Activated T-helper 1 cell treated with anti-CD3 and anti-CD28 coated beads, Interleukin-12 subunit alpha, Interleukin-12 subunit beta, Interleukin-2, Interleukin-4 antibody, amounts not matched to agents 30 ng/mL and 10 ng/mL and 1 ng/mL, durations not matched to agents 14 hours and 24 hours and 36 hours (primary cell): Measurements from ENCODE around the gene TEKT2. TPM values are rescaled to one million over a fixed set of nuclear protein-coding genes. Genes with fewer than 3 reads are reported as not detected.

ENCODE experiments used
- DNase-seq: peaks from one replicate; pipeline ENCODE4 v3.0.0; 2021; ENCODE audit warnings: low spot score
- H3K27ac Mint-ChIP-seq: one replicate; pipeline ENCODE4 v1.8.0; 2021; ENCODE audit warnings: mild to moderate bottlenecking, mixed read lengths
- H3K27me3 Mint-ChIP-seq: one replicate; pipeline ENCODE4 v1.8.0; 2022; ENCODE audit warnings: mild to moderate bottlenecking, moderate library complexity, mixed read lengths; ENCODE audit not compliant: insufficient read depth
- H3K36me3 Mint-ChIP-seq: one replicate; pipeline ENCODE4 v1.8.0; 2021; ENCODE audit warnings: low read depth, mixed read lengths
- H3K4me1 Mint-ChIP-seq: one replicate; pipeline ENCODE4 v1.8.0; 2021; ENCODE audit warnings: low read depth, mixed read lengths
- H3K4me3 Mint-ChIP-seq: one replicate; pipeline ENCODE4 v1.8.0; 2021; ENCODE audit warnings: mild to moderate bottlenecking, moderate library complexity, mixed read lengths
- H3K9me3 Mint-ChIP-seq: one replicate; pipeline ENCODE4 v1.8.0; 2021; ENCODE audit warnings: mixed read lengths
- intact Hi-C: fragments of 100-400 bp; cut with micrococcal nuclease; formaldehyde crosslinking; loops from one replicate; pipeline ENCODE4 v1.15.1; 2024
- total RNA-seq: library from RNA; stranded (reverse); gene quantifications from 2 replicates; pipeline ENCODE4 v1.2.3, GENCODE V29; 2022

The TEKT2 gene
- total RNA-seq, 1 donor from 2014 or later, result 0.16 TPM

- intact Hi-C loops, result no loop called here
- no peaks in the 10 kb centered on the region for H3K36me3 Mint-ChIP-seq
- peaks cover 7% of the 10 kb centered on the region for H3K27me3 Mint-ChIP-seq
- DNase-seq, result no peak
- no peak overlapping the region for H3K27ac Mint-ChIP-seq
- no peaks in the 10 kb centered on the region for H3K9me3 Mint-ChIP-seq
- H3K4me1 Mint-ChIP-seq, result no peaks in the 10 kb centered on the region
- no peak overlapping the region for H3K4me3 Mint-ChIP-seq
These were observed 33.0 kb downstream of the TEKT2 start for GRCh38 chr1:36116901-36117300.

DNA sequence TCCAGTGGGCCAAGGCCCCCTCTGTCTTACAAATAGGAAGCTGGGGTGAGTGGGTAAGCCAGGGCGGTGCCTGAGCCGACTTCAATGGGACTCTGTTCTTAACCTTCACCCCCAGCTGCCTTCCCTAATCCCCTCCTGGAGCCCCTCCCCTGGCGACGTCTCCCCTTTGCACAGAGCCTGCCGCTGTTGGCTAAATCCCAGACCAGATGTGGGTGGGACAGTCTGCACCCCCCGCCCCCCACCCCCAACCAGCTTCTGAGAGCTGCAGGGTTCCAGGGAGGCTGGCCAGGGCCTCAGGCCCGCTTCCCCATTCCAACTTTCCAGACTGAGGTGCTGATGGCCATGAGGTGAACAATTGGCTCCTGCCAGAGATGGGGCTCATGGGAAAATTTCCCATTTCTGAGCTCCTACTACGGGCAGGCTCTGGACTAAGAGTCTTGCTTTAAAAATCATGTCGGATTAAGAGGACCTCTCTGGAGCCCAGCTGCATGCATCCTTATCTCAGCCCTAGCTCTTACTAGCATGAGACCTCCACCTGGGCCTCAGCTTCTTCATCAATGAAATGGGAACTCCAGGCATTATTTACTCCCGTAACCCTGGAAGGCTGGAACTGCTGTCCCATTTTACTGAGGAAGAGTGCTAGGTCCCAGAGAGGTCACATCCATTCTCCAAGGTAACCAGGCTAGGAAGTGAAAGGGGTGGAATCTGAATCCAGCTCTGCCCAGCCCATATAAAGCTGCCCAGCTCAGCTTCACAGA, 34.7 kb downstream of the TEKT2 start:
- H3K4me3 Mint-ChIP-seq, result no peak overlapping the region
- no peaks in the 10 kb centered on the region for H3K9me3 Mint-ChIP-seq
- intact Hi-C loops, result no loop called here
- H3K27me3 Mint-ChIP-seq, result peaks cover 12% of the 10 kb centered on the region
- no peak for DNase-seq
- no peaks in the 10 kb centered on the region for H3K36me3 Mint-ChIP-seq
- peaks cover 5% of the 10 kb centered on the region for H3K4me1 Mint-ChIP-seq
- H3K27ac Mint-ChIP-seq, result no peak overlapping the region

DNA sequence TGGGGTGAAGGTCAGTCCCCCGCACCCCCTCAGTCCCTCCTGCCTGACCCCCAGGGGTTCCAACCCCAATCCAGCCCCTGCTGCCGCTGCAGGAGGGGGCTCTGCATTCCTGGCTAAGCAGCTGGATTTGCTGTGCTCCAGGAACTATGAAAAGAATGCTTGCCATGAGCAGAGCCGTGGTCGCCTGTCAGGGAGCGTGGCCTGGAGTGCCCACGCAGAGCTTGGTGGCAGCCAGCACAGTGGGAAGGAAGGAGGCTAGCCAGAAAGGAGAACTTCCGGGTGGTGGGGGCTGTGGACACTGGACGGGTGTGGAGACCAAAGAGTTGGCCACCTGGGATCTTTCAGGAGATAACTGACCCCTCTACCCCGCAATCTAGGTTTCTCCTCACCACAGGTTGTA, 35.6 kb downstream of the TEKT2 start:
- no peak for DNase-seq
- Mint-ChIP-seq H3K27me3 (peaks cover 19% of the 10 kb centered on the region), H3K4me1 (peaks cover 6% of the 10 kb centered on the region), H3K9me3 (no peaks in the 10 kb centered on the region), H3K36me3 (no peaks in the 10 kb centered on the region), H3K27ac (no peak overlapping the region), H3K4me3 (no peak overlapping the region)
- intact Hi-C loops, result no loop called here

DNA sequence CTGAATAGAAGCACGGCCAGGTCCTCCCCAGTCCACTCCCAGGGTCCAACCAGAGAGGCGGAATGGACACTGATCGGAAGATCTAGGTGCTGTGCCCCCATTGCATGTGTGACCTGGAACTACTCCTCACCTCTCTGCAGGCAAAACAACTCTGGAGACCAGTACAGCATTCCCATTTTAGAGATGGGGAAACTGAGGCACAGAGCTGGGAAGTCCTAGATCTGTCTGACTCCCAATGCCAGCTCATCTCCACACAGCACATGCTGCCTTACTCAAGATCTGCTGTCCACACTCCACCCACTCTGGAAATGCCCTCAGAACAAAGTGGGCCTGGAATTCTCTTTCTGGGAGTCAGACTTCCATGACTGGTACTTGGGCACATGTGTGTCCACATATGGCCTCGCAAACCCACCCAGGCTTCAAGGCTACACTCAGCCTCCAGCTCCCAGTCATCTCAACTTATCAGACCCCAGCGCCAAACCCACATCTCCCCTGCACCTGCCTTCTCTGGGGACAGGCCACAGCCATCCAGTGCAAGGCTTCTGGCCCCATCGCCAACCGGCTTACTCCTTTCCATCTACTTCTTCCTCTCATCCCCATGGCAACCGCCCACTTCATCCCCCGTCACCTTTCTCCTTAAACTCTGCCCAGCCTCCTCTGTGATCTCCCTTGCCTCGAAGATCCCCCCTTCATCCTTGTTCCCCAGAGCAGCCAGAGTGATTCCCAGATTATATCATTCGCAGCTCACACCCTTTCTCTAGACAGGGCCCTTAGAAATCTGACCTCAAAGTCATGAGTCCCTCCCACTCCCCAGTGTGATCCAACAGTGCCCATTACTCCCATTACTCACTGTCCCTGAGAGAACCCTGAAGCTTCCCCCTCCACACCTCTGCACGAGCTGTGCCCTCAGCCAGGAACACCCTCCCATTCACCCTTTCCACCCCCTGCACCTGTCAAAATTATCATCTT, 38.5 kb downstream of the TEKT2 start:
- Mint-ChIP-seq H3K9me3 (no peaks in the 10 kb centered on the region), H3K4me3 (no peak overlapping the region), H3K4me1 (peaks cover 6% of the 10 kb centered on the region), H3K36me3 (no peaks in the 10 kb centered on the region), H3K27me3 (peaks cover 29% of the 10 kb centered on the region), H3K27ac (no peak overlapping the region)
- no peak for DNase-seq
- intact Hi-C loops, result no loop called here

DNA sequence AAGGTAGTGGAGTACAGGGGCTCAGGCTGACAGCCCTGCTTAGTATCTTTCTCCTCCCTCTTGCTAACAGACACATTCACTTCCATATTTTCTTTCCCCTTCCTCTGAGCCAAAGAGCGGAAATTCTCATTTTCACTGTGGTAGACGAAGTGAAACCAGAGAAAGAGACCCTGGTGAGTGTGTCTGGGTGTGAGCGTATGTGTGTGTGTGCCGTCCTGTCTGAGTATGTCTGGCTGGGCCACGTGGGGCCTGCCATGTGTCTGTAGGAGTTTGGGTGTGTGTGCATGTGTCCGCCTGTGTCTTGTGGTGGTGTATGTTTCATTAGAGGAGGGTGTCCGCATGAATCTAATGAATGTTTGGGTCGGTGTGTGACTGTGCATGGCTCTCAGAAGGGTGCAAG, 39.5 kb downstream of the TEKT2 start:
- intact Hi-C loops, result no loop called here

GRCh38 chr1:36124404-36125128, 40.7 kb downstream of the TEKT2 start:
- peaks cover 32% of the 10 kb centered on the region for H3K27me3 Mint-ChIP-seq
- intact Hi-C loops, result no loop called here
- DNase-seq, result no peak
- no peak overlapping the region for H3K27ac Mint-ChIP-seq
- H3K4me3 Mint-ChIP-seq, result no peak overlapping the region
- no peaks in the 10 kb centered on the region for H3K9me3 Mint-ChIP-seq
- peaks cover 6% of the 10 kb centered on the region for H3K4me1 Mint-ChIP-seq
- H3K36me3 Mint-ChIP-seq, result no peaks in the 10 kb centered on the region

More for the DNA sequence above, 39.5 kb downstream of the TEKT2 start:
- H3K9me3 Mint-ChIP-seq, result no peaks in the 10 kb centered on the region
- H3K4me3 Mint-ChIP-seq, result no peak overlapping the region
- peaks cover 29% of the 10 kb centered on the region for H3K27me3 Mint-ChIP-seq
- no peak overlapping the region for H3K27ac Mint-ChIP-seq
- no peak for DNase-seq
- H3K4me1 Mint-ChIP-seq, result peaks cover 6% of the 10 kb centered on the region
- H3K36me3 Mint-ChIP-seq, result no peaks in the 10 kb centered on the region

- intact Hi-C loops, result no loop called here
- Mint-ChIP-seq H3K27me3 (peaks cover 32% of the 10 kb centered on the region), H3K4me3 (no peak within 1 kb of the TSS), H3K4me1 (peaks cover 6% of the 10 kb centered on the region), H3K27ac (no peak within 1 kb of the TSS), H3K9me3 (no peaks in the 10 kb centered on the region), H3K36me3 (no peaks in the 10 kb centered on the region)
- no peak for DNase-seq
These were observed 41.5 kb downstream of the TEKT2 start, which contains the start of gene COL8A2 for GRCh38 chr1:36125129-36125991. COL8A2 (minus strand) TSS chr1:36125222; CDS start chr1:36100242, 24,980 bp downstream.

- no peaks in the 10 kb centered on the region for H3K36me3 Mint-ChIP-seq
- peaks cover 32% of the 10 kb centered on the region for H3K27me3 Mint-ChIP-seq
- intact Hi-C loops, result no loop called here
- H3K9me3 Mint-ChIP-seq, result no peaks in the 10 kb centered on the region
- peaks cover 6% of the 10 kb centered on the region for H3K4me1 Mint-ChIP-seq
- no peak overlapping the region for H3K4me3 Mint-ChIP-seq
- no peak for DNase-seq
- no peak overlapping the region for H3K27ac Mint-ChIP-seq
These were observed 42.3 kb downstream of the TEKT2 start for GRCh38 chr1:36126005-36126716.

GRCh38 chr1:36126797-36127500, 43.1 kb downstream of the TEKT2 start:
- no peak overlapping the region for H3K4me3 Mint-ChIP-seq
- H3K4me1 Mint-ChIP-seq, result peaks cover 6% of the 10 kb centered on the region
- H3K27me3 Mint-ChIP-seq, result peaks cover 32% of the 10 kb centered on the region
- intact Hi-C loops, result no loop called here
- H3K36me3 Mint-ChIP-seq, result no peaks in the 10 kb centered on the region
- no peaks in the 10 kb centered on the region for H3K9me3 Mint-ChIP-seq
- DNase-seq, result no peak
- H3K27ac Mint-ChIP-seq, result no peak overlapping the region

GRCh38 chr1:36128126-36128904, 44.4 kb downstream of the TEKT2 start:
- H3K27me3 Mint-ChIP-seq, result peaks cover 23% of the 10 kb centered on the region
- H3K4me1 Mint-ChIP-seq, result peaks cover 5% of the 10 kb centered on the region
- H3K36me3 Mint-ChIP-seq, result no peaks in the 10 kb centered on the region
- no peak overlapping the region for H3K27ac Mint-ChIP-seq
- DNase-seq, result no peak
- H3K4me3 Mint-ChIP-seq, result no peak overlapping the region
- no peaks in the 10 kb centered on the region for H3K9me3 Mint-ChIP-seq
- intact Hi-C loops, result no loop called here

GRCh38 chr1:36128905-36129206, 45.0 kb downstream of the TEKT2 start:
- intact Hi-C loops, result no loop called here
- Mint-ChIP-seq H3K4me1 (no peaks in the 10 kb centered on the region), H3K27me3 (peaks cover 21% of the 10 kb centered on the region), H3K9me3 (no peaks in the 10 kb centered on the region), H3K36me3 (no peaks in the 10 kb centered on the region), H3K27ac (no peak overlapping the region), H3K4me3 (no peak overlapping the region)
- no peak for DNase-seq
